ENCODE data around the gene ETFA. TPM values are rescaled to one million over a fixed set of nuclear protein-coding genes. Genes with fewer than 3 reads are reported as not detected.

The ETFA gene
- polyA plus RNA-seq, 3 donors = 62.1 to 178 (median 166) TPM

- Histone ChIP-seq H3K79me2 (ENCODE audit: insufficient read depth, low read length) (no peaks in the 10 kb centered on the region), H3K9ac (ENCODE audit: insufficient read depth, low read length, poor library complexity, severe bottlenecking) (no peak overlapping the region), H4K20me1 (ENCODE audit: insufficient read depth, low read length) (no peaks in the 10 kb centered on the region), H3K9me3 (replicated peaks in 1 of 2; ENCODE audit: control insufficient read depth in 1 of 2, insufficient read depth in 1 of 2, low read length in 2 of 2) (no peaks in the 10 kb centered on the region), H3K27ac (ENCODE audit: low read depth in 1 of 2, low read length in 2 of 2) (no peak overlapping the region), H3K4me2 (replicated peaks; ENCODE audit: extremely low read depth, low read length, poor library complexity, severe bottlenecking) (no peak overlapping the region), H3K4me1 (ENCODE audit: control insufficient read depth in 1 of 2, insufficient read depth in 2 of 2, low read length in 2 of 2) (no peaks in the 10 kb centered on the region), H2AFZ (ENCODE audit: insufficient read depth, low read depth, low read length, poor library complexity, severe bottlenecking) (no peak overlapping the region), H3K4me3 (replicated peaks in 1 of 3; ENCODE audit: low read depth in 2 of 3, low read length in 3 of 3) (no peak overlapping the region), H3K27me3 (ENCODE audit: control insufficient read depth in 2 of 2, insufficient read depth in 2 of 2, low read length in 2 of 2) (no peaks in the 10 kb centered on the region), H3K36me3 (replicated peaks in 1 of 2; ENCODE audit: control insufficient read depth in 1 of 2, insufficient read depth in 2 of 2, low read length in 2 of 2) (peaks cover 53 to 85% of the 10 kb centered on the region in 2 donors)
- Mint-ChIP-seq H3K4me1 (no peaks in the 10 kb centered on the region), H3K27ac (peak overlapping the region in 1 of 7 donors; percentile 32), H3K27me3 (ENCODE audit: low read depth in 3 of 3) (no peaks in the 10 kb centered on the region), H3K9me3 (no peaks in the 10 kb centered on the region), H3K4me3 (no peak overlapping the region), H3K36me3 (peaks cover 48 to 75% of the 10 kb centered on the region in 2 donors)
- DNase-seq = no peak
- TF ChIP-seq CTCF (IDR thresholded peaks at IDR 0.05) = no peak
- intact Hi-C loops (cut with micrococcal nuclease) = no loop called here
- no CpG with 5 or more reads among the region's 1 CpG for WGBS (ENCODE audit: insufficient coverage)
These were observed 101.7 kb downstream of the ETFA start for GRCh38 chr15:76209523-76209922.

- Histone ChIP-seq H4K20me1 (ENCODE audit: insufficient read depth, low read length) (no peaks in the 10 kb centered on the region), H3K79me2 (ENCODE audit: insufficient read depth, low read length) (no peaks in the 10 kb centered on the region), H2AFZ (ENCODE audit: insufficient read depth, low read depth, low read length, poor library complexity, severe bottlenecking) (no peak overlapping the region), H3K4me1 (ENCODE audit: control insufficient read depth in 1 of 2, insufficient read depth in 2 of 2, low read length in 2 of 2) (no peaks in the 10 kb centered on the region), H3K9ac (ENCODE audit: insufficient read depth, low read length, poor library complexity, severe bottlenecking) (no peak overlapping the region), H3K4me3 (replicated peaks in 1 of 3; ENCODE audit: low read depth in 2 of 3, low read length in 3 of 3) (no peak overlapping the region), H3K36me3 (replicated peaks in 1 of 2; ENCODE audit: control insufficient read depth in 1 of 2, insufficient read depth in 2 of 2, low read length in 2 of 2) (peaks cover 46 to 79% of the 10 kb centered on the region in 2 donors), H3K4me2 (replicated peaks; ENCODE audit: extremely low read depth, low read length, poor library complexity, severe bottlenecking) (no peak overlapping the region), H3K27me3 (ENCODE audit: control insufficient read depth in 2 of 2, insufficient read depth in 2 of 2, low read length in 2 of 2) (no peaks in the 10 kb centered on the region), H3K9me3 (replicated peaks in 1 of 2; ENCODE audit: control insufficient read depth in 1 of 2, insufficient read depth in 1 of 2, low read length in 2 of 2) (no peaks in the 10 kb centered on the region), H3K27ac (ENCODE audit: low read depth in 1 of 2, low read length in 2 of 2) (no peak overlapping the region)
- H3K9me3 Mint-ChIP-seq = no peaks in the 10 kb centered on the region
- no peak for DNase-seq
- no peak for TF ChIP-seq CTCF (IDR thresholded peaks at IDR 0.05)
- WGBS (ENCODE audit: insufficient coverage) = 88% methylated on average over 2 of the region's 2 CpGs
- intact Hi-C loops (cut with micrococcal nuclease) = no loop called here
- H3K27me3 Mint-ChIP-seq (ENCODE audit: low read depth in 3 of 3) = no peaks in the 10 kb centered on the region
- H3K36me3 Mint-ChIP-seq = peaks cover 45 to 69% of the 10 kb centered on the region in 2 donors
- H3K4me3 Mint-ChIP-seq = no peak overlapping the region
- H3K27ac Mint-ChIP-seq = no peak overlapping the region
- H3K4me1 Mint-ChIP-seq = no peaks in the 10 kb centered on the region
These were observed 102.4 kb downstream of the ETFA start for GRCh38 chr15:76208786-76209424.
